A549 (cell line): ENCODE data around the gene AK1. TPM values are rescaled to one million over a fixed set of nuclear protein-coding genes. Genes with fewer than 3 reads are reported as not detected.

ENCODE experiments used
- ATAC-seq, 2 experiments: fragments of 200-7000 bp in 1 of 2; fragments of >200 bp in 1 of 2; cut with Nextera tagmentation in 1 of 2; cut with Tn5 transposase in 1 of 2; 3 replicates each; pipeline versions ENCODE4 v1.8.0 to v1.9.1; 2018 to 2020; ENCODE audit warnings: mild to moderate bottlenecking in 1 of 2, moderate library complexity in 1 of 2
- CTCF ChIA-PET: fragments of 300-600 bp; sonication (Branson Sonifier 250); formaldehyde crosslinking; extraction: SDS; loops from one replicate; lab custom pipeline; 2021; ENCODE audit warnings: antibody characterized with exemption, inconsistent platforms; lab: Yijun Ruan, JAX
- POLR2A ChIA-PET: fragments of 350-600 bp; formaldehyde crosslinking; extraction: SDS; loops from one replicate; lab custom pipeline; 2021; ENCODE audit warnings: antibody characterized with exemption, inconsistent platforms; lab: Yijun Ruan, JAX
- DNase-seq, 2 experiments: peaks; one replicate each; pipeline versions ENCODE4 v3.0.0 to v3.0.0-alpha.2; 2011 to 2016; ENCODE audit warnings: low read depth in 1 of 2, low spot score in 1 of 2
- FAIRE-seq: peaks from 2 replicates; lab custom pipeline; 2011; peaks lifted over from hg19 to GRCh38; lab: Jason Lieb, UNC
- H3K27ac ChIP-seq, 2 experiments: fragments of >200 bp; sonication (Bioruptor Twin); formaldehyde crosslinking; 3 replicates each; pipeline ENCODE4 v1.5.1; 2016 to 2017
- H3K4me1 ChIP-seq: fragments of >200 bp; sonication (Bioruptor Twin); formaldehyde crosslinking; 3 replicates; pipeline ENCODE4 v1.6.1; 2016
- H3K4me2 ChIP-seq: fragments of >200 bp; sonication (Bioruptor Twin); formaldehyde crosslinking; 3 replicates; pipeline ENCODE4 v1.6.1; 2016
- H3K4me3 ChIP-seq: fragments of >200 bp; sonication (Bioruptor Twin); formaldehyde crosslinking; 3 replicates; pipeline ENCODE4 v1.5.1; 2016
- H3K9me3 ChIP-seq: fragments of >200 bp; sonication (Bioruptor Twin); formaldehyde crosslinking; 3 replicates; pipeline ENCODE4 v1.6.1; 2016
- CBX8 ChIP-seq: fragments of 200-600 bp; sonication (generic); IDR thresholded peaks from 2 replicates; pipeline ENCODE4 v1.6.1; 2016
- CHD2 ChIP-seq: fragments of 150-350 bp; IDR thresholded peaks from 2 replicates; pipeline ENCODE4 v1.6.1; 2014; ENCODE audit warnings: low read length; ENCODE audit not compliant: partially characterized antibody
- CHD4 ChIP-seq: fragments of 200-600 bp; sonication (generic); IDR thresholded peaks from 2 replicates; pipeline ENCODE4 v1.6.1; 2016; ENCODE audit warnings: antibody characterized with exemption, mild to moderate bottlenecking, borderline replicate concordance
- EHMT2 ChIP-seq: fragments of 200-600 bp; sonication (generic); IDR thresholded peaks from 2 replicates; pipeline ENCODE4 v1.6.1; 2016; ENCODE audit warnings: antibody characterized with exemption, low read depth, mild to moderate bottlenecking, moderate library complexity
- EP300 ChIP-seq, 2 experiments: fragments of >200 bp; sonication (Bioruptor Twin); formaldehyde crosslinking; IDR thresholded peaks; 2 replicates in 1 of 2; 3 replicates in 1 of 2; pipeline ENCODE4 v1.6.1; 2016 to 2017
- FOXS1 ChIP-seq: fragments of 250-450 bp; sonication (Bioruptor Pico); IDR thresholded peaks from 2 replicates; pipeline ENCODE4 v1.5.0; 2020; ENCODE audit warnings: mild to moderate bottlenecking, moderate library complexity
- GATA3 ChIP-seq: IDR thresholded peaks from 2 replicates; pipeline ENCODE4 v1.6.1; 2012; ENCODE audit warnings: borderline replicate concordance
- HOXA7 ChIP-seq: fragments of 250-450 bp; sonication (Bioruptor Pico); IDR thresholded peaks from 2 replicates; pipeline ENCODE4 v1.5.0; 2020; ENCODE audit warnings: mild to moderate bottlenecking, moderate library complexity
- HOXB13 ChIP-seq: fragments of 250-450 bp; sonication (Bioruptor Pico); IDR thresholded peaks from 2 replicates; pipeline ENCODE4 v1.5.0; 2020; ENCODE audit warnings: low read depth, mild to moderate bottlenecking, moderate library complexity
- HOXB5 ChIP-seq: fragments of 250-450 bp; sonication (Bioruptor Pico); IDR thresholded peaks from 2 replicates; pipeline ENCODE4 v1.5.0; 2020; ENCODE audit warnings: mild to moderate bottlenecking, moderate library complexity
- JUN ChIP-seq, 2 experiments: fragments of >200 bp; sonication (Bioruptor Twin); formaldehyde crosslinking; IDR thresholded peaks; 2 replicates in 1 of 2; 3 replicates in 1 of 2; pipeline ENCODE4 v1.6.1; 2016 to 2017
- KDM1A ChIP-seq: fragments of 200-600 bp; sonication (generic); IDR thresholded peaks from 2 replicates; pipeline ENCODE4 v1.6.1; 2016; ENCODE audit warnings: low read depth, mild to moderate bottlenecking
- NR3C1 ChIP-seq: fragments of >200 bp; sonication (Bioruptor Twin); formaldehyde crosslinking; IDR thresholded peaks from 3 replicates; pipeline ENCODE4 v1.6.1; 2017
- PHF8 ChIP-seq: fragments of 200-600 bp; sonication (generic); IDR thresholded peaks from 2 replicates; pipeline ENCODE4 v1.6.1; 2016; ENCODE audit warnings: low read depth, mild to moderate bottlenecking, antibody characterized with exemption, moderate library complexity, borderline replicate concordance
- RAD21 ChIP-seq, 2 experiments: fragments of >200 bp in 1 of 2; sonication (Bioruptor Twin) in 1 of 2; formaldehyde crosslinking in 1 of 2; IDR thresholded peaks in 1 of 2; conservative IDR thresholded peaks in 1 of 2; 2 replicates in 1 of 2; 3 replicates in 1 of 2; pipeline ENCODE4 v1.6.1; 2012 to 2018; ENCODE audit warnings: inconsistent platforms in 1 of 2
- RARB ChIP-seq: fragments of 250-450 bp; sonication (Bioruptor Pico); IDR thresholded peaks from 2 replicates; pipeline ENCODE4 v1.8.0; 2021; ENCODE audit warnings: mild to moderate bottlenecking, moderate library complexity
- SMC3 ChIP-seq: fragments of >200 bp; sonication (Bioruptor Twin); formaldehyde crosslinking; IDR thresholded peaks from 3 replicates; pipeline ENCODE4 v1.6.1; 2018; ENCODE audit warnings: inconsistent platforms
- TP53 ChIP-seq: fragments of 250-450 bp; sonication (Bioruptor Pico); IDR thresholded peaks from 2 replicates; pipeline ENCODE4 v1.5.0; 2021; ENCODE audit warnings: mild to moderate bottlenecking, moderate library complexity
- ZFP36 ChIP-seq: fragments of 450-650 bp; IDR thresholded peaks from 2 replicates; pipeline ENCODE4 v1.6.1; 2014; ENCODE audit warnings: borderline replicate concordance; ENCODE audit not compliant: partially characterized antibody
- ZNF302 ChIP-seq: fragments of 250-450 bp; sonication (Bioruptor Pico); IDR thresholded peaks from 2 replicates; pipeline ENCODE4 v1.9.0; 2021; ENCODE audit warnings: inconsistent platforms, mild to moderate bottlenecking, moderate library complexity
- ZSCAN20 ChIP-seq: fragments of 250-450 bp; sonication (Bioruptor Pico); IDR thresholded peaks from 2 replicates; pipeline ENCODE4 v1.8.0; 2022; ENCODE audit warnings: mild to moderate bottlenecking, moderate library complexity
- WGBS: methylation state at CpG from one replicate; pipeline ENCODE4 v1.1.6; 2017; ENCODE audit errors: missing lambda C conversion rate; 5-methylcytosine and 5-hydroxymethylcytosine counted together
- polyA plus RNA-seq, 4 experiments: library from polyadenylated mRNA; depleted of rRNA in 3 of 4; stranded (reverse); fragments of >200 nt; fragmentation: RNase III in 1 of 4; extraction: RNeasy Plus Mini Kit Qiagen cat#74134 plus additional on column Dnase treatment in 1 of 4; gene quantifications; 2 replicates in 3 of 4; 3 replicates in 1 of 4; pipeline ENCODE4 v1.2.3, GENCODE V29; 2011 to 2017
- TF ChIP-seq, protein P1 (sequence below): fragments of 150-350 bp; IDR thresholded peaks from 2 replicates; pipeline ENCODE4 v1.6.1; 2014; ENCODE audit warnings: low read depth, mild to moderate bottlenecking, low read length
- TF ChIP-seq, protein P2 (sequence below): IDR thresholded peaks from 2 replicates; pipeline ENCODE4 v1.6.1; 2012
- TF ChIP-seq, protein P3 (sequence below): fragments of >200 bp; sonication (Bioruptor Twin); formaldehyde crosslinking; IDR thresholded peaks from 3 replicates; pipeline ENCODE4 v1.5.1; 2016

AK1 gene
- polyA plus RNA-seq, 2 of the 4 experiments (the other 2 are of a cell fraction), result 30.0 to 31.9 TPM

DNA sequence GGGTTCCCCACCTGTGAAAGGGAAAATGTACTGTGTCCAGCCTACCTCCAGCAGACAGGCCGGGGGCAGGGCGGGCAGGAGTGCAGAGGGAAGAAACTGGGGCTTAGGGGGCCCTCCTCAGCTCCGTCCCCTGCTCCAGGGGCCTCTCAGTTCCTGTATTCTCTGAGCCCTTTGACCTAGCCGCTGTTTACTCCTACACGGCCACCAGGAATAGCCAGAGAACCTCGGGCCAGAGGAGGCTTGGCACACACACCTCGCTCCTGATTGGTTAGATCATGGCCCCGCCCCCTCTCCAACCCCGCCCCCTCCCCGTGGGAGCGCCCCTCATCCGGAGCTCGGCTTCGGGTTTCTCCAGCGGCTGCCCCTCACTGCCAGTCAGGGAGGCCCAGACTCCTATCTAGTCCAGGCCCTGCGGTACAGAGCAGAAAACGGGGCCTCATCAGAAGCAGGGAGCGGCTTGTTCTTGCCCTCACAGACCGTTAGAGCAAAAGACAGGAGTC lies 19.8 kb upstream of the AK1 start:
- Histone ChIP-seq H3K27ac (no peak overlapping the region), H3K4me3 (no peak overlapping the region), H3K9me3 (peaks cover 23% of the 10 kb centered on the region), H3K4me2 (peak overlapping the region; percentile 30; the same call in 2 of the 3 replicates), H3K4me1 (peaks cover 20% of the 10 kb centered on the region)
- ATAC-seq, result peak; percentile 25 to 61; a peak in 4 of 6 replicates
- CTCF ChIA-PET, result interaction anchor here (0.7 to 4.3 kb wide), 5 partner anchors 20 to 163 kb away, joined by 3 to 27 read pairs (median 5); partner anchors contain the start of gene TOR2A
- no peak for FAIRE-seq
- no peak for TF ChIP-seq ZFP36
- peak; percentile 47 to 69 for DNase-seq
- POLR2A ChIA-PET, result no interaction called here
- WGBS, result 72% methylated on average over 11 of the region's 19 CpGs

DNA sequence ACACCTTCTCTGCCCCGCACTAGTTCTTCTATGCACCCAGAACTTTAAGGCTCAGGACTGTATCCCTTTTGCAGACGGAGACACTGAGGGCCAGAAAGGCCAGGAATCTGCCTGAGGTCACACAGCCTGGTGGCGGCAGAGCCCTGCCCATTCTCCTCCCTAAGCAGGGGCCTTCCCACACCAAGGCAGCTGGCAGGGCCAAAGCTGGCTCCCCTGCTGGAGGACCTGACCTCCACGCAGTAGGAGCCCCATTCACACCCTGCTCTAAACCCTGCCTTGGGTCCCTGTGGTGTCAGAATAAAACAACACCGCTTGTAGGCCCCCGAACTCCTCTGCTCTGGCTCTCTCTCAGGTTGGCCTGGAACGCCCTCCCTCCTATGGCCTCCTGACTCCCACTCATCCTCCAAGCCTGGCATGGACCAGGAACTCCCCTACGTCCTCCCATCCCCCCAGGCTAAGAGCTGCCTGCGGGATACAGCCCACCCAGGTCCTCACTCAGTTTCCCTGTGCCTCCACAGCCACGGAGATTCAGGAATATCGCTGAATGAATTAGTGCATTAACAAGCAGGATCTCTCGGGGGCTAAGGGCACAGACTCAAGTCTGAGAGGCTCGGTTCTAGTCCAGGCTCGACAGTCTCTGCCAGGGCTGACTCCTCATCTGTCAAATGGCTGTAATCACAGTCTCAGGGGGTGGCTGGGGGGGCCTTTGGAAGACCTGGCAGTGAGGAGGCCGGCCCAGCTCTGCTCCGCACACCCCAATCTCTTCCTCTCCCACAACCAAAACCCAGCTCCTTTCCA lies 19.1 kb upstream of the AK1 start:
- TF ChIP-seq HOXB13 (CRISPR knock-in tag) (no peak), GATA3 (no peak), KDM1A (no peak), CBX8 (no peak), CHD4 (no peak), FOXS1 (CRISPR knock-in tag) (no peak), RARB (CRISPR knock-in tag) (no peak), ZSCAN20 (CRISPR knock-in tag) (no peak), SMC3 (no peak), ZNF302 (no peak), PHF8 (no peak), CHD2 (no peak), RAD21 (conservative IDR thresholded peaks at IDR 0.05 in 1 of 2, IDR thresholded peaks at IDR 0.05 in 1 of 2) (no peak)
- TF ChIP-seq, protein P1, sequence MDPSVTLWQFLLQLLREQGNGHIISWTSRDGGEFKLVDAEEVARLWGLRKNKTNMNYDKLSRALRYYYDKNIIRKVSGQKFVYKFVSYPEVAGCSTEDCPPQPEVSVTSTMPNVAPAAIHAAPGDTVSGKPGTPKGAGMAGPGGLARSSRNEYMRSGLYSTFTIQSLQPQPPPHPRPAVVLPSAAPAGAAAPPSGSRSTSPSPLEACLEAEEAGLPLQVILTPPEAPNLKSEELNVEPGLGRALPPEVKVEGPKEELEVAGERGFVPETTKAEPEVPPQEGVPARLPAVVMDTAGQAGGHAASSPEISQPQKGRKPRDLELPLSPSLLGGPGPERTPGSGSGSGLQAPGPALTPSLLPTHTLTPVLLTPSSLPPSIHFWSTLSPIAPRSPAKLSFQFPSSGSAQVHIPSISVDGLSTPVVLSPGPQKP, result no peak
- TF ChIP-seq, protein P2, sequence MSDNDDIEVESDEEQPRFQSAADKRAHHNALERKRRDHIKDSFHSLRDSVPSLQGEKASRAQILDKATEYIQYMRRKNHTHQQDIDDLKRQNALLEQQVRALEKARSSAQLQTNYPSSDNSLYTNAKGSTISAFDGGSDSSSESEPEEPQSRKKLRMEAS, result no peak
- no peak for FAIRE-seq
- Histone ChIP-seq H3K4me2 (0 out of 3 replicates have a peak overlapping the region, but pooled peaks have one; percentile 30), H3K4me3 (no peak overlapping the region), H3K4me1 (peaks cover 20% of the 10 kb centered on the region), H3K27ac (no peak overlapping the region), H3K9me3 (peaks cover 23% of the 10 kb centered on the region)
- POLR2A ChIA-PET, result interaction anchor here (0.9 kb wide), 1 partner anchor 20 kb away, joined by 3 read pairs; the partner anchor contains the start of gene ST6GALNAC4
- CTCF ChIA-PET, result interaction anchor here (0.7 to 4.3 kb wide), 8 partner anchors 8 to 162 kb away, joined by 3 to 27 read pairs (median 4); partner anchors contain the start of gene TOR2A
- DNase-seq, result no peak
- WGBS, result 89% methylated on average over 16 of the region's 16 CpGs
- ATAC-seq, result no peak

DNA sequence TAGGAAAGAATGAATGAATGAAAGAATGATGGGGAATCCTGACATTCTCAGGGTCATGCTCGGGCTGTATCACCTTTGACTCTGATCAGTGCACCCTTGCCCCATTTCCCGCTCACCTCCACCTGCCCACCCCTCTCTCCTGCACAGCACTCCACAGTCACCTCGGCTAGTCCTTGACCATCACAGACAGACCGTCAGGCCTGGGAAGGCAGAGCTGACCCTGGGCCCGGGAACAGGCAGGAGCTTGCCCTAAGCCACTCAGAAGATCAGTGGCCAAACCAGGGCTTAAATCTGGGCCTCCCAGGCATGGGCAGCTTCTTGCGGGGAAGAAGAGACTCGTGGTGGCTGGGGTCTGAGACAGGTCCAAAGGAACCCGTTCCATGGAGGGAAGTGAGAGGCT lies 18.3 kb upstream of the AK1 start:
- TF ChIP-seq HOXB13 (CRISPR knock-in tag) (no peak), KDM1A (no peak), JUN (IDR thresholded peaks at IDR 0.05) (no peak), HOXA7 (CRISPR knock-in tag) (no peak), TP53 (no peak), EHMT2 (no peak), NR3C1 (no peak), PHF8 (no peak), ZNF302 (no peak), ZFP36 (no peak), HOXB5 (CRISPR knock-in tag) (no peak), EP300 (IDR thresholded peaks at IDR 0.05) (no peak), CHD2 (no peak)
- TF ChIP-seq, protein P3, sequence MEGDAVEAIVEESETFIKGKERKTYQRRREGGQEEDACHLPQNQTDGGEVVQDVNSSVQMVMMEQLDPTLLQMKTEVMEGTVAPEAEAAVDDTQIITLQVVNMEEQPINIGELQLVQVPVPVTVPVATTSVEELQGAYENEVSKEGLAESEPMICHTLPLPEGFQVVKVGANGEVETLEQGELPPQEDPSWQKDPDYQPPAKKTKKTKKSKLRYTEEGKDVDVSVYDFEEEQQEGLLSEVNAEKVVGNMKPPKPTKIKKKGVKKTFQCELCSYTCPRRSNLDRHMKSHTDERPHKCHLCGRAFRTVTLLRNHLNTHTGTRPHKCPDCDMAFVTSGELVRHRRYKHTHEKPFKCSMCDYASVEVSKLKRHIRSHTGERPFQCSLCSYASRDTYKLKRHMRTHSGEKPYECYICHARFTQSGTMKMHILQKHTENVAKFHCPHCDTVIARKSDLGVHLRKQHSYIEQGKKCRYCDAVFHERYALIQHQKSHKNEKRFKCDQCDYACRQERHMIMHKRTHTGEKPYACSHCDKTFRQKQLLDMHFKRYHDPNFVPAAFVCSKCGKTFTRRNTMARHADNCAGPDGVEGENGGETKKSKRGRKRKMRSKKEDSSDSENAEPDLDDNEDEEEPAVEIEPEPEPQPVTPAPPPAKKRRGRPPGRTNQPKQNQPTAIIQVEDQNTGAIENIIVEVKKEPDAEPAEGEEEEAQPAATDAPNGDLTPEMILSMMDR, result no peak
- Histone ChIP-seq H3K4me1 (peaks cover 14% of the 10 kb centered on the region), H3K9me3 (peaks cover 23% of the 10 kb centered on the region), H3K27ac (no peak overlapping the region), H3K4me2 (no peak overlapping the region), H3K4me3 (no peak overlapping the region)
- FAIRE-seq (no peak), DNase-seq (no peak), ATAC-seq (no peak)
- ChIA-PET POLR2A (interaction anchor here (0.9 kb wide), 1 partner anchor 21 kb away, joined by 3 read pairs; the partner anchor contains the start of gene ST6GALNAC4), CTCF (interaction anchor here (1.0 to 2.1 kb wide), 5 partner anchors 9 to 48 kb away, joined by 3 to 7 read pairs (median 5); no protein-coding TSS in a partner anchor)
- WGBS, result 94% methylated on average over 8 of the region's 8 CpGs
